SU-DHL-6 (cell line): ENCODE results near the gene GRB10.

Source experiments
- H2AFZ ChIP-seq: fragments of 200-600 bp; sonication (generic); 2 replicates; pipeline ENCODE4 v1.6.1; 2014; ENCODE audit warnings: low read depth, mild to moderate bottlenecking, moderate library complexity, mixed read lengths, antibody characterized with exemption, low read length; ENCODE audit not compliant: severe bottlenecking
- H3F3A ChIP-seq: fragments of 200-600 bp; shearing (Covaris generic); 2 replicates; pipeline ENCODE4 v1.6.0; 2016; ENCODE audit warnings: antibody characterized with exemption, mild to moderate bottlenecking; ENCODE audit not compliant: insufficient read depth
- H3K27ac ChIP-seq: fragments of 200-600 bp; sonication (generic); 2 replicates; pipeline ENCODE4 v1.5.1; 2016; ENCODE audit warnings: low read depth, mild to moderate bottlenecking, low read length, moderate library complexity, mixed read lengths
- H3K27me3 ChIP-seq: fragments of 200-600 bp; sonication (generic), shearing (Covaris generic); 2 replicates; pipeline ENCODE4 v1.6.0; 2014; ENCODE audit warnings: mild to moderate bottlenecking, low read length
- H3K36me3 ChIP-seq: fragments of 200-600 bp; sonication (generic); 2 replicates; pipeline ENCODE4 v1.6.1; 2014; ENCODE audit warnings: mild to moderate bottlenecking, low read length, mixed read lengths
- H3K4me2 ChIP-seq: fragments of 300-600, 200-600 bp; shearing (Covaris generic), sonication (generic); 2 replicates; pipeline ENCODE4 v1.6.0; 2014; ENCODE audit warnings: low read length, low read depth, mild to moderate bottlenecking; ENCODE audit not compliant: poor library complexity, severe bottlenecking
- H3K4me3 ChIP-seq: fragments of 200-600 bp; sonication (generic); 2 replicates; pipeline ENCODE4 v1.5.1; 2014; ENCODE audit warnings: antibody characterized with exemption, low read length, mild to moderate bottlenecking, mixed read lengths; ENCODE audit not compliant: insufficient read depth, poor library complexity, severe bottlenecking
- H3K79me2 ChIP-seq: fragments of 200-600 bp; sonication (generic); 2 replicates; pipeline ENCODE4 v1.6.1; 2014; ENCODE audit warnings: mild to moderate bottlenecking, low read length, moderate library complexity; ENCODE audit not compliant: insufficient read depth
- H3K9ac ChIP-seq: fragments of 200-600 bp; sonication (generic); 2 replicates; pipeline ENCODE4 v1.7.0; 2014; ENCODE audit warnings: mild to moderate bottlenecking, low read length
- H3K9me2 ChIP-seq: fragments of 200-600 bp; sonication (generic); replicated peaks from 2 replicates; pipeline ENCODE4 v1.6.1; 2014; ENCODE audit warnings: low read length; ENCODE audit not compliant: insufficient read depth
- H3K9me3 ChIP-seq: fragments of 200-600 bp; sonication (generic); 2 replicates; pipeline ENCODE4 v1.6.1; 2014; ENCODE audit warnings: low read length, mixed read lengths; ENCODE audit not compliant: insufficient read depth
- H4K20me1 ChIP-seq: fragments of 200-600 bp; sonication (generic); 2 replicates; pipeline ENCODE4 v1.6.1; 2014; ENCODE audit warnings: low read depth, mild to moderate bottlenecking, antibody characterized with exemption, low read length, moderate library complexity, mixed read lengths
- EZH2phosphoT487 ChIP-seq: fragments of 200-600 bp; sonication (generic), shearing (Covaris generic); conservative IDR thresholded peaks from 2 replicates; pipeline ENCODE4 v1.6.1; 2018; ENCODE audit warnings: mild to moderate bottlenecking, antibody characterized with exemption, low read length, moderate library complexity, mixed read lengths
- TF ChIP-seq, protein P1 (sequence below): fragments of 200-600 bp; sonication (generic); IDR thresholded peaks from one replicate; pipeline ENCODE4 v1.5.1; 2017; ENCODE audit warnings: antibody characterized with exemption, mild to moderate bottlenecking, low read length, moderate library complexity; ENCODE audit not compliant: insufficient read depth, poor library complexity, severe bottlenecking

The GRB10 gene

DNA sequence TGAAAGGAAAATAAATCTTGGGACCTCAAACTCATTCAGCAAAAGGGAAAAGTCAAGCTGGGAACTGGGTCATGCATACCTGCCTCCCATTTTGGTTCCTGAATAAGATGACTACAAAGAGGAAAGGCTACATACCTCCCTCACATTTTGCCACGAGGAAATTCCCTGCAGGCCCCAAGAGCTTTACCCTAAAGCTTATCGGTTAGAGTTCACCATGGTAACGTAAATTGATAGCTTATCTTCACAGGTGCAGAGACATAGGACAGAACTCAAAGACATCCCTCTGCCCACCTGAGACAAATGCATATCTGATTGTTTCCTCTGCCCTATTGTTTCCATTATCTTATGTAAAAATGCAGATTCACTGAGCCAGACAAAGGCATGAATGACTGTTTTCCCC, 31.5 kb upstream of the GRB10 start:
- no peaks in the 10 kb centered on the region for H3K9me3 ChIP-seq
- H3K4me3 ChIP-seq: no peak overlapping the region
- no peaks in the 10 kb centered on the region for H3F3A ChIP-seq
- no peak for TF ChIP-seq EZH2phosphoT487
- TF ChIP-seq, protein P1, sequence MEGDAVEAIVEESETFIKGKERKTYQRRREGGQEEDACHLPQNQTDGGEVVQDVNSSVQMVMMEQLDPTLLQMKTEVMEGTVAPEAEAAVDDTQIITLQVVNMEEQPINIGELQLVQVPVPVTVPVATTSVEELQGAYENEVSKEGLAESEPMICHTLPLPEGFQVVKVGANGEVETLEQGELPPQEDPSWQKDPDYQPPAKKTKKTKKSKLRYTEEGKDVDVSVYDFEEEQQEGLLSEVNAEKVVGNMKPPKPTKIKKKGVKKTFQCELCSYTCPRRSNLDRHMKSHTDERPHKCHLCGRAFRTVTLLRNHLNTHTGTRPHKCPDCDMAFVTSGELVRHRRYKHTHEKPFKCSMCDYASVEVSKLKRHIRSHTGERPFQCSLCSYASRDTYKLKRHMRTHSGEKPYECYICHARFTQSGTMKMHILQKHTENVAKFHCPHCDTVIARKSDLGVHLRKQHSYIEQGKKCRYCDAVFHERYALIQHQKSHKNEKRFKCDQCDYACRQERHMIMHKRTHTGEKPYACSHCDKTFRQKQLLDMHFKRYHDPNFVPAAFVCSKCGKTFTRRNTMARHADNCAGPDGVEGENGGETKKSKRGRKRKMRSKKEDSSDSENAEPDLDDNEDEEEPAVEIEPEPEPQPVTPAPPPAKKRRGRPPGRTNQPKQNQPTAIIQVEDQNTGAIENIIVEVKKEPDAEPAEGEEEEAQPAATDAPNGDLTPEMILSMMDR: no peak
- no peaks in the 10 kb centered on the region for H3K36me3 ChIP-seq
- no peak overlapping the region for H3K9ac ChIP-seq
- no peaks in the 10 kb centered on the region; the same call in 1 of the 2 replicates for H3K27me3 ChIP-seq
- no peak overlapping the region for H2AFZ ChIP-seq
- H4K20me1 ChIP-seq: no peaks in the 10 kb centered on the region
- H3K9me2 ChIP-seq: no peaks in the 10 kb centered on the region
- H3K4me2 ChIP-seq: no peak overlapping the region
- no peaks in the 10 kb centered on the region for H3K79me2 ChIP-seq
- H3K27ac ChIP-seq: no peak overlapping the region

GRCh38 chr7:50812841-50813475, 30.3 kb upstream of the GRB10 start:
- Histone ChIP-seq H3K9me3 (no peaks in the 10 kb centered on the region), H3K27ac (no peak overlapping the region), H3K4me2 (no peak overlapping the region), H3K36me3 (no peaks in the 10 kb centered on the region), H3K9me2 (no peaks in the 10 kb centered on the region), H3K79me2 (no peaks in the 10 kb centered on the region), H3K4me3 (no peak overlapping the region), H3K27me3 (no peaks in the 10 kb centered on the region; the same call in 1 of the 2 replicates), H3K9ac (no peak overlapping the region), H3F3A (no peaks in the 10 kb centered on the region), H2AFZ (no peak overlapping the region), H4K20me1 (no peaks in the 10 kb centered on the region)
- no peak for TF ChIP-seq EZH2phosphoT487

GRCh38 chr7:50812094-50812493, 29.4 kb upstream of the GRB10 start:
- H2AFZ ChIP-seq: no peak overlapping the region
- H3K27ac ChIP-seq: no peak overlapping the region
- H3K79me2 ChIP-seq: no peaks in the 10 kb centered on the region

More at GRCh38 chr7:50812094-50812493, 29.4 kb upstream of the GRB10 start:
- TF ChIP-seq, protein P1: no peak
- TF ChIP-seq EZH2phosphoT487: no peak
- Histone ChIP-seq H4K20me1 (no peaks in the 10 kb centered on the region), H3K9me3 (no peaks in the 10 kb centered on the region), H3F3A (no peaks in the 10 kb centered on the region), H3K4me2 (no peak overlapping the region), H3K36me3 (no peaks in the 10 kb centered on the region), H3K27me3 (no peaks in the 10 kb centered on the region; the same call in 1 of the 2 replicates), H3K4me3 (no peak overlapping the region), H3K9me2 (no peaks in the 10 kb centered on the region), H3K9ac (no peak overlapping the region)
